Neuron (in vitro differentiated cells): ENCODE data around the gene NEK9.
"Not testable (repeated sequence)": the region's sequence is repeated elsewhere in the genome, so short reads cannot be mapped to it uniquely, and the experiment has no call there.

ENCODE experiments used
- H2AFZ ChIP-seq: one replicate; pipeline ENCODE4 v1.6.1; 2013; ENCODE audit warnings: low read depth, mild to moderate bottlenecking, inconsistent platforms, low read length, moderate library complexity
- H3K27me3 ChIP-seq: one replicate; pipeline ENCODE4 v1.6.1; 2013; ENCODE audit warnings: low read length; ENCODE audit not compliant: insufficient read depth
- H3K36me3 ChIP-seq: one replicate; pipeline ENCODE4 v1.6.1; 2013; ENCODE audit warnings: low read length; ENCODE audit not compliant: insufficient read depth
- H3K4me1 ChIP-seq: one replicate; pipeline ENCODE4 v1.6.1; 2013; ENCODE audit warnings: low read length; ENCODE audit not compliant: insufficient read depth
- H3K4me3 ChIP-seq: 2 replicates; pipeline ENCODE4 v1.5.1; 2013; ENCODE audit warnings: mild to moderate bottlenecking, low read length, moderate library complexity
- H3K9me3 ChIP-seq: one replicate; pipeline ENCODE4 v1.6.1; 2013; ENCODE audit warnings: low read length

Gene NEK9

GRCh38 chr14:75156901-75157300, 30.1 kb upstream of the NEK9 start:
- Histone ChIP-seq H3K27me3 (no peaks in the 10 kb centered on the region), H3K36me3 (peaks cover 2% of the 10 kb centered on the region), H3K4me1 (no peaks in the 10 kb centered on the region), H3K4me3 (no peak overlapping the region), H3K9me3 (no peaks in the 10 kb centered on the region), H2AFZ (no peak overlapping the region)

DNA sequence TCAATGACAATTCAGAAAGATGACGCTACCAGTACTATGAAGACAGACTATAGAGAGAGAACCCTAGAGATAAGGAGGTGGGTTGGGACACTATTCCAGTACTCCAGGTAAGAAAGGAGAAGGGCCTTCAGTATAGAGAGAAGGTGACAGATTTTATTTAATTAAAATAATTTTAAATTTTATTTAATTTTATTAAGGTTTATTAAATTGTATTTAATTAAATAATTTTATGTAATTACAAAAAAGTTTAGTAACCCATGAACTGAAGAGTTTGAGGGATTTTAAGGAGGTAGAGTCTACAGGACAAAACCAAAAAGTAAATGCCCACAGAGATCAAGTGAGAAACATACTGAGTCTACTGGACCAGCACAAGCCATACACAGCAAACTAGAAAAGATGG, 29.3 kb upstream of the NEK9 start:
- Histone ChIP-seq H3K9me3 (no peaks in the 10 kb centered on the region), H2AFZ (no peak overlapping the region), H3K36me3 (peaks cover 8% of the 10 kb centered on the region), H3K27me3 (no peaks in the 10 kb centered on the region), H3K4me1 (no peaks in the 10 kb centered on the region), H3K4me3 (no peak overlapping the region)

DNA sequence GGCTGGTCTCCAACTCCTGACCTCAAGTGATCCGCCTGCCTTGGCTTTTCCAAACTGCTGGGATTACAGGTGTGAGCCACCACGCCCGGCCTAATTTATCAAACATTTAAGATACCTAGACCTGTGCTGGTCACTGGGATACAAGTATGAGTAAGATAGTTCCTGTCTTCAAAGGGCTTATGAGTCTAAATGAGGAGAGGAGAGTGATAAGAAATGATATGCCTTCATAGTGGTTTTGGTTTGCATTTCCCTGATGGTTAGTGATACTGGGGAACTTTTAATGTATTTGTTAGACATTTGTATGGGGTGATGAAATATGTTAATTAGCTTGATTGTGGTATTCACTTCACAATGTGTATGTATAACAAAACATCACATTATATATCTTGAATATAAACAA, 28.3 kb upstream of the NEK9 start:
- H2AFZ ChIP-seq, result no peak overlapping the region
- no peaks in the 10 kb centered on the region for H3K9me3 ChIP-seq
- no peaks in the 10 kb centered on the region for H3K4me1 ChIP-seq
- peaks cover 15% of the 10 kb centered on the region for H3K36me3 ChIP-seq
- no peak overlapping the region for H3K4me3 ChIP-seq
- H3K27me3 ChIP-seq, result no peaks in the 10 kb centered on the region

- Histone ChIP-seq H2AFZ (no peak overlapping the region), H3K36me3 (peaks cover 18% of the 10 kb centered on the region), H3K4me1 (peaks cover 3% of the 10 kb centered on the region), H3K4me3 (no peak overlapping the region), H3K27me3 (no peaks in the 10 kb centered on the region), H3K9me3 (no peaks in the 10 kb centered on the region)
Observed at GRCh38 chr14:75153295-75153694, 26.4 kb upstream of the NEK9 start.

- Histone ChIP-seq H3K27me3 (no peaks in the 10 kb centered on the region), H3K36me3 (peaks cover 18% of the 10 kb centered on the region), H3K9me3 (no peaks in the 10 kb centered on the region), H3K4me3 (no peak overlapping the region), H3K4me1 (peaks cover 9% of the 10 kb centered on the region), H2AFZ (no peak overlapping the region)
Observed at GRCh38 chr14:75151851-75152250, 25.0 kb upstream of the NEK9 start.

GRCh38 chr14:75150637-75151036, 23.8 kb upstream of the NEK9 start:
- H3K4me1 ChIP-seq, H3K9me3 ChIP-seq, H2AFZ ChIP-seq, H3K27me3 ChIP-seq, H3K4me3 ChIP-seq: not testable (repeated sequence)
- peaks cover 24% of the 10 kb centered on the region for H3K36me3 ChIP-seq

DNA sequence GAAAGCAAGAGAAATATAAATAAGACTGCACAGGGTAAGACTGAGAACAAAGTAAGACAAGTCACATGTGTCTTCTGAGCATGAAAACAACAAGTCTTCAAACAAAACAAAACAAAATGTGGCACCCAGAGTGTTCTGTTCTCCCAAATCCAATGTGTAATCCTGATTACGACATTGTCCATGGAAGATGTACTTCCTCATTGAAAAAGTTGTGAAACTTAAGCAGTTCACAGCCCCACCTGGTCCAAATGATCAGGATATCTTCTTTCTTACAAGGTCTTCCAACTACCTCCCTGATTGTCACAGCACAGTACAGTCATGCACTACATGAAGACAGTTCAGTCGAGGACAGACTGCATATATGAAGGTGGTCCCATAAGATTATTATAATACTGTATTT, 23.3 kb upstream of the NEK9 start:
- H3K9me3 ChIP-seq, result no peaks in the 10 kb centered on the region
- H3K4me1 ChIP-seq, result peaks cover 9% of the 10 kb centered on the region
- no peak overlapping the region for H2AFZ ChIP-seq
- H3K4me3 ChIP-seq, result no peak overlapping the region
- H3K27me3 ChIP-seq, result no peaks in the 10 kb centered on the region
- peaks cover 24% of the 10 kb centered on the region for H3K36me3 ChIP-seq

GRCh38 chr14:75147423-75148071, 20.7 kb upstream of the NEK9 start:
- no peaks in the 10 kb centered on the region for H3K9me3 ChIP-seq
- H3K4me3 ChIP-seq, result peak overlapping the region; percentile 13
- no peaks in the 10 kb centered on the region for H3K27me3 ChIP-seq
- peaks cover 9% of the 10 kb centered on the region for H3K4me1 ChIP-seq
- peaks cover 30% of the 10 kb centered on the region for H3K36me3 ChIP-seq
- no peak overlapping the region for H2AFZ ChIP-seq

DNA sequence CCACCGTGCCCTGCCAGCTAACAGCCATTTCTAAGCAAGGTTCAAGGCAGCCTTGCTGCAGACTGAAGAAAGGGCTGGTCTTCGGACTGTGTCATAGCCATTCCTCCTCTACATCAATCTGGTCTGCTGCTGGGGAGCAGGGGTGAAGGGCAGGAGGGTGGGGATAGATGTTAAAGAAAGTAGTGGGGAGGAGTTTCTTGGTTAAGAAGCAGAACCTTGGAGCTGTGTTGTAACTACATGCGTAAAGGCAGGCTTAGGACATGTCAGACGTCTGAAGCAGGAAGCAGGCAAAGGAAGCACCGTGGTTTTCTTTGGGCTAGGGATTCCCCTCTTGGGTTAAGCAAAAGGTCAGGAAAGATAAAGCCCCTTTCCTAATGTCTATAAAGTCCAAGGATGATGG, 18.1 kb upstream of the NEK9 start:
- no peak overlapping the region for H3K4me3 ChIP-seq
- peaks cover 9% of the 10 kb centered on the region for H3K4me1 ChIP-seq
- H3K9me3 ChIP-seq, result no peaks in the 10 kb centered on the region
- H3K27me3 ChIP-seq, result no peaks in the 10 kb centered on the region
- H2AFZ ChIP-seq, result no peak overlapping the region
- peaks cover 24% of the 10 kb centered on the region for H3K36me3 ChIP-seq

- peaks cover 9% of the 10 kb centered on the region for H3K4me1 ChIP-seq
- H3K4me3 ChIP-seq, result no peak overlapping the region
- no peaks in the 10 kb centered on the region for H3K27me3 ChIP-seq
- H3K36me3 ChIP-seq, result peaks cover 23% of the 10 kb centered on the region
- H2AFZ ChIP-seq, result no peak overlapping the region
- H3K9me3 ChIP-seq, result no peaks in the 10 kb centered on the region
Observed at GRCh38 chr14:75143761-75144527, 17.1 kb upstream of the NEK9 start.

DNA sequence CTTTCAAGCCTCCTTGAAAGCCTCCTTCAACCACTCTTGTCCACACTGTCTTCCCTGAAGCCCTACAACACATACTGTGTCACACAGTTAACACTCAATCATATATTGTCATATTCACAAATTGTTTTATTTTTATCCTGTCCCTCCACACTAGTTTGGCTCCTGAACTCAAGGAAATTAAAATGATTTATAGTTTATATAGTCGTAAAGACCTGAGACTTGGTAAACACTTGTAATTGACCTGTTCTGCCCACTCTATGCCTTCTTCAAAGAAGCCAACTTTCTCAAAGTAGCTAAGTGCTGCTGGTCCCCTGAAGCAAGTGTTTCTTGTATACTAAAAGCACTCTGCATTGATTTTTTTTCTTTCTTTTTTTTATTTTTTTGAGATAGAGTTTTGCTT, 15.6 kb upstream of the NEK9 start:
- peaks cover 27% of the 10 kb centered on the region for H3K36me3 ChIP-seq

DNA sequence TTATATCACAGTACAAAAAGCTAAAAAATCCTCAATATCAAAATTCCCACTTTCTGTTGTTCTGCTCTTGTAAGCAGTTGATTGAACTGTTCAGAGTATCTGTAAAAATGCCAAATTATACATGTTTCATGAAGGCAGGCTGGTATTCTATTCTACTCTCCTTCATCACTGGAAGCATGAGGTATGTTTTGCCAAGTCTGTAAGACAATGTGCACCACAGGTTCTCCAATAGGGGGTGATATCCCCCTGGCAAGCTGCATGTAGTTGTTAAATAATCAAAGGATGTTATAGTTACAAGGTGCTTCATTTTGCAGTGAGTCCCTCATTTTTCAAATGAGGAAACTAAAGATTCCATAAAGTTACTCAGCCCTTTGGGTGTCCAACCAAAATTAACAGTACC, 15.1 kb upstream of the NEK9 start:
- Histone ChIP-seq H3K27me3 (no peaks in the 10 kb centered on the region), H3K4me3 (no peak overlapping the region), H3K36me3 (peaks cover 27% of the 10 kb centered on the region), H2AFZ (no peak overlapping the region), H3K9me3 (no peaks in the 10 kb centered on the region), H3K4me1 (no peaks in the 10 kb centered on the region)

More for the DNA sequence above, 15.6 kb upstream of the NEK9 start:
- H3K4me3 ChIP-seq, result no peak overlapping the region
- H3K9me3 ChIP-seq, result no peaks in the 10 kb centered on the region
- H3K27me3 ChIP-seq, result no peaks in the 10 kb centered on the region
- H2AFZ ChIP-seq, result no peak overlapping the region
- no peaks in the 10 kb centered on the region for H3K4me1 ChIP-seq

DNA sequence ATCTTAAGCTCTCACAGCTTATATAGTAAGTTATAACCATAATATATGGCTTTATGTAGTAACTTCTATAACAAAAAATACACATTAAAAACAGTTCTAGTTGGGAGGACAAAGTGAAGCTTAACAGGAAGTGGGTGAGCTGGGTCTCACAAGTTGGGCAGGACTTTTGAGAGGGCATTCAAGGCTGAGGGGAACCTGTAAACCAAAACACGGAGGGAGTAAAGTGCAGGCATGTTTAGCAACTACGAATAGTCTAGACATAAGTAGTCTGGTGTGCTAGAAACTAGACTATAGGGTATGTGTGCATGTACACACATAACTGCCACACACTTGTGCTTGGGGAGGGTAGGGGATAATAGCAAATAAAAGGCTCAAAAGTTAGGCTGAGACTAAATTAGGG, 14.2 kb upstream of the NEK9 start:
- Histone ChIP-seq H3K27me3 (no peaks in the 10 kb centered on the region), H3K4me3 (no peak overlapping the region), H3K4me1 (no peaks in the 10 kb centered on the region), H3K9me3 (no peaks in the 10 kb centered on the region), H2AFZ (no peak overlapping the region), H3K36me3 (peaks cover 24% of the 10 kb centered on the region)

DNA sequence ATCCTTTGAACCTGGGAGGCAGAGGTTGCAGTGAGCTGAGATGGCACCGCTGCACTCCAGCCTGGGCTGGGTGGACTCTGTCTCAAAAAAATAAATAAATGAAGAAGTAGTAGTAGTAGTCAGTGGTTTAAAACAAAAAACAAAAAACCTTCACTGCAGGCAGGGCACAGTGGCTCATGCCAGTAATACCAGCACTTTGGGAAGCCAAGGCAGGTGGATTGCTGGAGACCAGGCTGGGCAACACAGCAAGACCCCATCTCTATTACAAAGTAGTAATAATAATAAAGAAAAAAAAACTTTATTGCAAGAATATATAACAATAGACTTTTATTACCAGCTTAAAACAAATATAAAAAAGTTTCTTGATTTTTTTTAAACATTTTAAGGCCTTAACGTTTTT, 13.8 kb upstream of the NEK9 start:
- Histone ChIP-seq H3K9me3 (no peaks in the 10 kb centered on the region), H3K4me3 (no peak overlapping the region), H3K27me3 (no peaks in the 10 kb centered on the region), H3K36me3 (peaks cover 27% of the 10 kb centered on the region), H3K4me1 (no peaks in the 10 kb centered on the region), H2AFZ (no peak overlapping the region)
